Stomach (tissue), 9 donors: ENCODE data around the gene DGAT2. TPM values are rescaled to one million over a fixed set of nuclear protein-coding genes. Genes with fewer than 3 reads are reported as not detected.
A peak's percentile ranks its signal among the peaks of the same experiment; 100 is the strongest.
"Not testable (repeated sequence)": the region's sequence is repeated elsewhere in the genome, so short reads cannot be mapped to it uniquely, and the experiment has no call there.

Experiments
- DNase-seq, 2 donors: peaks; one replicate each; pipeline versions ENCODE4 v3.0.0 to v3.0.0-alpha.2; 2013 to 2019
- H3K27ac ChIP-seq, 5 donors: fragments of 200-600 bp in 4 of 5; sonication (generic) in 4 of 5; one replicate each; pipeline ENCODE4 v1.5.1; 2013 to 2019; ENCODE audit warnings: mild to moderate bottlenecking in 1 of 5, moderate library complexity in 1 of 5
- H3K27me3 ChIP-seq, 3 donors: fragments of 200-600 bp; sonication (generic); one replicate each; pipeline ENCODE4 v1.5.1; 2017 to 2019; ENCODE audit warnings: mixed run types in 1 of 3
- H3K36me3 ChIP-seq, 4 donors: fragments of 200-600 bp; sonication (generic); 1 replicate in 3 of 4; 2 replicates in 1 of 4; pipeline ENCODE4 v1.5.1; 2016 to 2019
- H3K4me1 ChIP-seq, 4 donors: fragments of 200-600 bp; sonication (generic); one replicate each; pipeline ENCODE4 v1.5.1; 2016 to 2019
- H3K4me3 ChIP-seq, 4 donors: fragments of 200-600 bp; sonication (generic) in 3 of 4; one replicate each; pipeline ENCODE4 v1.5.1; 2016 to 2019; ENCODE audit warnings: mild to moderate bottlenecking in 1 of 4
- H3K9me3 ChIP-seq, 4 donors: fragments of 200-600 bp; sonication (generic); one replicate each; pipeline ENCODE4 v1.5.1; 2016 to 2019
- EP300 ChIP-seq: sonication (generic); formaldehyde crosslinking; IDR thresholded peaks from one replicate; pipeline ENCODE4 v1.6.1; 2017; ENCODE audit warnings: antibody characterized with exemption
- POLR2A ChIP-seq, 4 donors: fragments of 450-650 bp; IDR thresholded peaks; one replicate each; pipeline ENCODE4 v1.6.1; 2016; ENCODE audit warnings: antibody characterized with exemption in 4 of 4, control low read depth in 2 of 4, mild to moderate bottlenecking in 1 of 4, moderate library complexity in 1 of 4
- POLR2AphosphoS5 ChIP-seq, 3 donors: sonication (generic); formaldehyde crosslinking; IDR thresholded peaks; one replicate each; pipeline ENCODE4 v1.6.1; 2016; ENCODE audit warnings: antibody characterized with exemption in 3 of 3
- WGBS, 5 donors: extraction: QIAGEN DNeasy Blood & Tissue Kit in 3 of 5; methylation state at CpG; one replicate each; pipeline versions ENCODE4 v1.1.5 to v1.1.7; 2013 to 2018; 5-methylcytosine and 5-hydroxymethylcytosine counted together
- intact Hi-C: fragments of 100-400 bp; cut with DNase I; formaldehyde crosslinking; loops from one replicate; pipeline ENCODE4 v1.15.1; 2023; ENCODE audit warnings: low total_unique reads
- polyA plus RNA-seq, 3 donors: library from polyadenylated mRNA; stranded (reverse); fragments of 200-250 nt; gene quantifications; one replicate each; pipeline ENCODE4 v1.2.3, GENCODE V29; 2013
- total RNA-seq, 5 donors: library from RNA; depleted of rRNA; stranded (reverse); fragments of >200 nt; gene quantifications; one replicate each; pipeline versions ENCODE4 v1.1.0 to v1.2.3, GENCODE V29; 2014 to 2016
- TF ChIP-seq, protein P1 (sequence below), 7 experiments: fragments of 450-650 bp in 4 of 7; fragments of 200-600 bp in 3 of 7; sonication (generic) in 3 of 7; IDR thresholded peaks; one replicate each; pipeline ENCODE4 v1.5.1; 2016 to 2019; ENCODE audit warnings: antibody characterized with exemption in 7 of 7, control low read depth in 2 of 7, mild to moderate bottlenecking in 1 of 7
- donor health status: healthy with polysubstance abuse.
- donor health status: Bipolar disorder and iron deficiency.
- donor health status: healthy.

DGAT2 gene
- total and polyA plus RNA-seq, 8 donors, result 0.45 to 16.1 (median 3.7) TPM; not detected in 2

DNA sequence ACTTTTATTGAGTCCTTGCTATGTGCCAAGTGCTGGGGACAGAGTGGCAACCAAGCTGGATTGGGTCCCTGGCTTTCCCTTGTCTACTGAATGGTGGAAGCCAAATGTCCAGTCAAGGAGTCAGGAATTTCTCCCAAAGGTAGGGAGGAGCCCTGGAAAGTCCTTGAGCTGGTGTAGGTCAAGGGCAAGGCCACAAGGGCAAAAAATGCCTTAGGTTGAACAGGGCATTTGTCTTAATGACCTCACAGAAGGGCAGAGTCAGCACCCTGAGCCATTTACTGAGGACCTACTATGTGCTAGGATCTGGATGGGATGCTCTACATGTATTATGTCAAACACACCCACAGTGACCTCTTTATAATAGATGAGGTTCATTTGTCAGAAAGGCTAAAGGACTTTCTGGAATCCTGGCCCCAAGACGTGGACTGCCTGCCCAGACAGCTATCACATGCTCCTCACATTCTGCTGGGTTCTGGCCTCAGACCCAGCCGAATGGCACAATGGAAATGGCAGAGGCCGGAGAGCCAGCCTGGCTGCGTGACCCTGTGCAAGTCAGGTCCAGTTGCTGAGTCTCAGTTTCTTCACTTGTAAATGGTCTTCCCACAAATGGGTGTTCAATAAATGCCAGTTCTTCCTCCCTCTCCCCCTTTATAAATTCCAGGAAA is 33.3 kb upstream of the DGAT2 start:
- no peaks in the 10 kb centered on the region for H3K27me3 ChIP-seq
- intact Hi-C loops, result no loop called here
- no peak for DNase-seq
- H3K4me1 ChIP-seq, result peaks cover 5 to 22% (median 12%) of the 10 kb centered on the region in 4 donors
- no peak overlapping the region for H3K4me3 ChIP-seq
- H3K36me3 ChIP-seq, result no peaks in the 10 kb centered on the region
- H3K27ac ChIP-seq, result peak overlapping the region in 4 of 5 donors; percentile 4 to 70 (median 52)
- H3K9me3 ChIP-seq, result no peaks in the 10 kb centered on the region
- no peak for TF ChIP-seq POLR2A (IDR thresholded peaks at IDR 0.05)
- TF ChIP-seq, protein P1, sequence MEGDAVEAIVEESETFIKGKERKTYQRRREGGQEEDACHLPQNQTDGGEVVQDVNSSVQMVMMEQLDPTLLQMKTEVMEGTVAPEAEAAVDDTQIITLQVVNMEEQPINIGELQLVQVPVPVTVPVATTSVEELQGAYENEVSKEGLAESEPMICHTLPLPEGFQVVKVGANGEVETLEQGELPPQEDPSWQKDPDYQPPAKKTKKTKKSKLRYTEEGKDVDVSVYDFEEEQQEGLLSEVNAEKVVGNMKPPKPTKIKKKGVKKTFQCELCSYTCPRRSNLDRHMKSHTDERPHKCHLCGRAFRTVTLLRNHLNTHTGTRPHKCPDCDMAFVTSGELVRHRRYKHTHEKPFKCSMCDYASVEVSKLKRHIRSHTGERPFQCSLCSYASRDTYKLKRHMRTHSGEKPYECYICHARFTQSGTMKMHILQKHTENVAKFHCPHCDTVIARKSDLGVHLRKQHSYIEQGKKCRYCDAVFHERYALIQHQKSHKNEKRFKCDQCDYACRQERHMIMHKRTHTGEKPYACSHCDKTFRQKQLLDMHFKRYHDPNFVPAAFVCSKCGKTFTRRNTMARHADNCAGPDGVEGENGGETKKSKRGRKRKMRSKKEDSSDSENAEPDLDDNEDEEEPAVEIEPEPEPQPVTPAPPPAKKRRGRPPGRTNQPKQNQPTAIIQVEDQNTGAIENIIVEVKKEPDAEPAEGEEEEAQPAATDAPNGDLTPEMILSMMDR (IDR thresholded peaks at IDR 0.05), result no peak
- TF ChIP-seq EP300, result no peak
- TF ChIP-seq POLR2AphosphoS5 (IDR thresholded peaks at IDR 0.05), result no peak
- WGBS, 5 donors, result 92 to 100% (median 96%) methylated on average over 3 to 4 of the region's 4 CpGs

DNA sequence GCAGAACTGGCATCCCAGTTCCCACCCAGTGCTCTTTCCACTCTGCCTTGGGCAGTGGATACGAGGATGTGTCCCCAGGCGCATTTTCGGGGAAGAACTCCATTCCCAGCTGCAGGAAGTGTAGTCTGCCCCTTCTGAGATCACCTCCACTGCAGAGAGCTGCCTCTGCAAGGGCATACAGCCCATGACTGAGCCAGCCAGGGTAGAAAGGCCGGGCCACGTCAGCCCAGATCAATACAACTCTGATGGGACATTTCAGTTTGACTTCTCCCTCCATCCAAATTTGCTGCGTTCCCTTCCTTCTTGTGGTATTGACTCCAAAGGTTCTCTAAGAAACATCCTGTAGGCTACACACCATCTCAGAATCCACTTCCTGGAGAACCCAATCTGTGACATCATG is 31.3 kb upstream of the DGAT2 start:
- no peaks in the 10 kb centered on the region for H3K27me3 ChIP-seq
- no peak for DNase-seq
- TF ChIP-seq, protein P1 (IDR thresholded peaks at IDR 0.05), result no peak
- intact Hi-C loops, result no loop called here
- peaks cover 5 to 22% (median 12%) of the 10 kb centered on the region in 4 donors for H3K4me1 ChIP-seq
- no peaks in the 10 kb centered on the region for H3K9me3 ChIP-seq
- no peaks in the 10 kb centered on the region for H3K36me3 ChIP-seq
- WGBS, 5 donors, result 88 to 99% (median 96%) methylated on average over 6 of the region's 6 CpGs
- H3K4me3 ChIP-seq, result no peak overlapping the region
- H3K27ac ChIP-seq, result no peak overlapping the region

DNA sequence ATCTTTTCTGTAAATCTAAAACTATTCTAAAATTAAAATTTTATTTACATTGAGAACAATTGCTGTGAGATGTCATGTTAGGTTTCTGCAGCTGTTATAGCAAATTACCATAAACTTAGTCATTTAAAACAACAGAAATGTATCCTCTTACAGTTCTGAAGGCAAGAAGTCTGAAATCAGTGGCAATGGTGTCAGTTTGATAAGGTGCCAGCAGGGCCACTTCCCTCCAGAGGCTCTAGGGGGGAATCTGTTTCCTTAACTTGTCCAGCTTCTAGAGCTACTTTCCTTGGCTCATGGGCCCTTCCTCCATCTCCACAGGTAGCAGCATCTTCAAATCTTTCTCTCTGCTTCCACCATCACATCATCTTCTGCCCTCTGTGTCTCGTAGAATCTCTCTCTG is 27.9 kb upstream of the DGAT2 start:
- H3K27ac ChIP-seq, result no peak overlapping the region
- intact Hi-C loops, result no loop called here
- no peak overlapping the region for H3K4me3 ChIP-seq
- WGBS, 5 donors, result 89 to 100% (median 94%) methylated on average over 1 of the region's 1 CpG
- H3K36me3 ChIP-seq, result no peaks in the 10 kb centered on the region
- TF ChIP-seq EP300, result no peak
- TF ChIP-seq POLR2AphosphoS5 (IDR thresholded peaks at IDR 0.05), result no peak
- TF ChIP-seq, protein P1 (IDR thresholded peaks at IDR 0.05), result no peak
- H3K4me1 ChIP-seq, result no peaks in the 10 kb centered on the region
- H3K9me3 ChIP-seq, result no peaks in the 10 kb centered on the region
- no peak for DNase-seq
- no peaks in the 10 kb centered on the region for H3K27me3 ChIP-seq

DNA sequence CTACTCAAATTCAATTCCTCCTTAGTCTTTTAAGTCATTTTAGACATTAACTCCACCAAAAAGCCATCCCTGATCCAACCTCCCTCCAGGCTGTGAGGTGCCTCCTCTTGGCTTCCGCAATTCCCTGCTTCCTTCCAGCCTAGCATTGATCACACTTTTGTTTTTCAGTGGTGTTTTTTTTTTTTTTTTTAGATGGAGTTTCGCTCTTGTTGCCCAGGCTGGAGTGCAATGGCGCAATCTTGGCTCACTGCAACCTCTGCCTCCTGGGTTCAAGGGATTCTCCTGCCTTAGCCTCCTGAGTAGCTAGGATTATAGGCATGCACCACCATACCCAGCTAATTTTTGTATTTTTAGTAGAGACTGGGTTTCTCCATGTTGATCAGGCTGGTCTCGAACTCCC is 25.4 kb upstream of the DGAT2 start:
- intact Hi-C loops, H3K4me1 ChIP-seq, H3K9me3 ChIP-seq, H3K36me3 ChIP-seq, H3K27me3 ChIP-seq, H3K4me3 ChIP-seq, DNase-seq, H3K27ac ChIP-seq: not testable (repeated sequence)
- 93 to 97% (median 94%) methylated on average over 4 of the region's 4 CpGs for WGBS, 5 donors

DNA sequence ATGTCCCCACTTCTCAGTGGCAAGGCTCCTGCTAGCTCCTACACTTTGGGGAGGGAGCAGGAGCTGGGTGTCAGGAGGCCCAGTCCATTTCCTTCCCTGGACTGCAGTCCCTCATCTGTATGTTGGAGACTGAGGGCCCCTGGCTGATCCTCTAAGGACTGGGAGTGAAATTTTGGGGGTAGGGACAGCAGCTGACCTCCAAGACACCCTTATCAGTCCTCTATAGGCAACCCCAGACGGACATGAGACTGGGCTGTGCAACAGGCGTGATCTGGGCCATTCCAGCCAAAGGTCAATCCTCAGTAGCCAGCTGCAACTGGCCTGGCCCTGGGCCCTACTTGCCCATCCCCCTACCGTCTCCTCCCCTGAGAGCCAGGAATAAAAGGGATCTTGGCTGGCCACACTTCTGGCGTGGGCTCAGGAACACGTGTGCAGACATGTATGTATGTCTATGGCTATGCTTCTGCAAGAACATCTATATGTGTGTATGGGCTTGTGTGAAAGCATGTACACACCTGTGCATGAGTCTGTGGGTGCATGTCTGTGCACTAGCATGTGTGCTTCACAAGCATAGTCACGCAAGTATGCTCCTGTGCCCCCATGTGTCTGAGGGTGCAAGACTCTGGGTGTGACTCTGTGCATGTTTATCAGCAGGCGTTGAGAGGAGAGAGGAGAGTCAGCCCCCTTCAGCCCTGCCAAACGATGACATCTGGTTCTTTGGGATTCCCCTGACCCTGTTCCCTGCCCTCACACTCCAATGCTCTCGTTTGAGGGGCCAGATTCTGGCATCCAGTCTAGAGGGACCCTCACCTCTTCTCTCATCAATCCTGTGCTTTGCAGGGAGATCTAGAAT is 24.6 kb upstream of the DGAT2 start:
- Histone ChIP-seq H3K9me3 (no peaks in the 10 kb centered on the region), H3K36me3 (no peaks in the 10 kb centered on the region), H3K4me3 (no peak overlapping the region), H3K27me3 (no peaks in the 10 kb centered on the region), H3K4me1 (no peaks in the 10 kb centered on the region), H3K27ac (no peak overlapping the region)
- WGBS, 5 donors, result 55 to 62% (median 58%) methylated on average over 4 to 9 of the region's 9 CpGs
- intact Hi-C loops, result no loop called here
- TF ChIP-seq POLR2AphosphoS5 (IDR thresholded peaks at IDR 0.05) (no peak), POLR2A (IDR thresholded peaks at IDR 0.05) (no peak), EP300 (no peak)
- TF ChIP-seq, protein P1 (IDR thresholded peaks at IDR 0.05), result no peak
- no peak for DNase-seq
